GM12878 (cell line): ENCODE data around the gene SVIP. TPM values are rescaled to one million over a fixed set of nuclear protein-coding genes. Genes with fewer than 3 reads are reported as not detected.

ENCODE experiments used
- ATAC-seq: fragments of 200-7000 bp; cut with Tn5 transposase; 3 replicates; pipeline ENCODE4 v1.9.1; 2020; ENCODE audit warnings: mild to moderate bottlenecking, moderate library complexity
- BruUV-seq: library from RNA; stranded (reverse); fragments of 400-500 nt; replicated peaks from 2 replicates; lab custom pipeline; 2021; lab: Mats Ljungman, UMichigan
- CTCF ChIA-PET: fragments of 300-600 bp; sonication (Branson Sonifier 250); formaldehyde crosslinking; extraction: SDS; loops from one replicate; lab custom pipeline; 2021; ENCODE audit warnings: inconsistent platforms; lab: Yijun Ruan, JAX
- POLR2A ChIA-PET: fragments of 350-600 bp; formaldehyde crosslinking; extraction: SDS; loops from one replicate; lab custom pipeline; 2021; ENCODE audit warnings: inconsistent platforms; lab: Charles Lee
- RAD21 ChIA-PET: fragments of 300-600 bp; sonication (Branson Sonifier 250); formaldehyde crosslinking; loops from one replicate; lab custom pipeline; 2023; ENCODE audit warnings: antibody characterized with exemption; ENCODE audit not compliant: unreplicated experiment; lab: Charles Lee
- SMC1A ChIA-PET: fragments of 300-600 bp; sonication (Branson Sonifier 250); formaldehyde crosslinking; loops from one replicate; lab custom pipeline; 2023; ENCODE audit not compliant: unreplicated experiment, uncharacterized antibody; lab: Charles Lee
- DNase-seq: peaks from one replicate; pipeline ENCODE4 v3.0.0-alpha.2; 2011; ENCODE audit warnings: low read depth, low spot score
- FAIRE-seq: peaks from 3 replicates; lab custom pipeline; 2011; peaks lifted over from hg19 to GRCh38; lab: Jason Lieb, UNC
- H2AFZ ChIP-seq: 2 replicates; pipeline ENCODE4 v1.6.0; 2011; ENCODE audit warnings: low read depth, low read length, control low read depth; ENCODE audit not compliant: control insufficient read depth
- H3K27ac ChIP-seq: 2 replicates; pipeline ENCODE4 v1.5.1; 2011; ENCODE audit warnings: control low read depth; ENCODE audit not compliant: control insufficient read depth, insufficient read depth
- H3K27me3 ChIP-seq, 2 experiments: replicated peaks in 1 of 2; 2 replicates each; pipeline versions ENCODE4 v1.6.0 to v1.6.1; 2011; ENCODE audit warnings: low read length in 1 of 2; ENCODE audit not compliant: control insufficient read depth in 2 of 2, insufficient read depth in 2 of 2
- H3K36me3 ChIP-seq, 2 experiments: 2 replicates each; pipeline ENCODE4 v1.5.1; 2011; ENCODE audit warnings: low read length in 1 of 2; ENCODE audit not compliant: control insufficient read depth in 2 of 2, insufficient read depth in 2 of 2
- H3K4me1 ChIP-seq: 2 replicates; pipeline ENCODE4 v1.6.1; 2011; ENCODE audit warnings: mild to moderate bottlenecking, low read length, moderate library complexity, mixed read lengths; ENCODE audit not compliant: control insufficient read depth, insufficient read depth
- H3K4me2 ChIP-seq: 2 replicates; pipeline ENCODE4 v1.6.0; 2011; ENCODE audit warnings: control low read depth; ENCODE audit not compliant: control insufficient read depth, insufficient read depth
- H3K4me3 ChIP-seq: fragments of 200-600 bp; sonication (generic); 2 replicates; pipeline ENCODE4 v1.5.1; 2016
- H3K79me2 ChIP-seq: 2 replicates; pipeline ENCODE4 v1.6.0; 2011; ENCODE audit warnings: low read length; ENCODE audit not compliant: control insufficient read depth, insufficient read depth
- H3K9ac ChIP-seq: 2 replicates; pipeline ENCODE4 v1.8.0; 2011; ENCODE audit warnings: low read length, control low read depth, mixed read lengths; ENCODE audit not compliant: control insufficient read depth, insufficient read depth
- H3K9me3 ChIP-seq: replicated peaks from 3 replicates; pipeline ENCODE4 v1.5.1; 2011; ENCODE audit warnings: mild to moderate bottlenecking, low read length; ENCODE audit not compliant: control insufficient read depth, insufficient read depth
- H4K20me1 ChIP-seq: 2 replicates; pipeline ENCODE4 v1.6.0; 2011; ENCODE audit not compliant: control insufficient read depth, insufficient read depth
- CBX3 ChIP-seq: fragments of 200-600 bp; sonication (generic); IDR thresholded peaks from 2 replicates; pipeline ENCODE4 v1.6.1; 2016; ENCODE audit warnings: low read depth, borderline replicate concordance
- EED ChIP-seq: sonication (generic); IDR thresholded peaks from 2 replicates; pipeline ENCODE4 v1.6.1; 2016; ENCODE audit warnings: antibody characterized with exemption, low read depth
- GABPA ChIP-seq: IDR thresholded peaks from 2 replicates; pipeline ENCODE4 v1.6.1; 2014; ENCODE audit warnings: antibody characterized with exemption, low read depth, mild to moderate bottlenecking, inconsistent platforms
- HCFC1 ChIP-seq: fragments of 150-350 bp; IDR thresholded peaks from 2 replicates; pipeline ENCODE4 v1.6.1; 2014; ENCODE audit warnings: low read length
- NFYA ChIP-seq: IDR thresholded peaks from 2 replicates; pipeline ENCODE4 v1.6.1; 2011; ENCODE audit warnings: low read depth, mild to moderate bottlenecking, low read length, improper control_type of control experiment, borderline replicate concordance
- NR2F1 ChIP-seq: fragments of 450-650 bp; conservative IDR thresholded peaks from 2 replicates; pipeline ENCODE4 v1.6.1; 2017; ENCODE audit warnings: mild to moderate bottlenecking
- POLR2AphosphoS2 ChIP-seq: IDR thresholded peaks from 2 replicates; pipeline ENCODE4 v1.6.1; 2011; ENCODE audit warnings: low read depth, mild to moderate bottlenecking, low read length, improper control_type of control experiment, moderate library complexity
- SMAD5 ChIP-seq: IDR thresholded peaks from 2 replicates; pipeline ENCODE4 v1.6.1; 2016; ENCODE audit warnings: antibody characterized with exemption, low read depth
- SPI1 ChIP-seq: IDR thresholded peaks from 2 replicates; pipeline ENCODE4 v1.6.1; 2011; ENCODE audit warnings: low read depth, mild to moderate bottlenecking, low read length, moderate library complexity, borderline replicate concordance; ENCODE audit not compliant: insufficient read depth
- TCF7 ChIP-seq: IDR thresholded peaks from 2 replicates; pipeline ENCODE4 v1.6.1; 2014; ENCODE audit warnings: antibody characterized with exemption, borderline replicate concordance
- ZNF207 ChIP-seq: fragments of 450-650 bp; IDR thresholded peaks from 2 replicates; pipeline ENCODE4 v1.6.1; 2014; ENCODE audit warnings: antibody characterized with exemption, mild to moderate bottlenecking, borderline replicate concordance
- WGBS: methylation state at CpG from one replicate; pipeline ENCODE4 v1.1.6; 2016; ENCODE audit warnings: low lambda C conversion rate; ENCODE audit not compliant: insufficient replicate concordance, insufficient coverage; ENCODE audit errors: missing lambda C conversion rate; 5-methylcytosine and 5-hydroxymethylcytosine counted together
- in situ Hi-C: fragments of 300-500 bp; cut with MboI; formaldehyde crosslinking; loops from 9 replicates; pipeline ENCODE4 v1.14.3; 2018; ENCODE audit warnings: mixed read lengths
- intact Hi-C: fragments of 100-400 bp; cut with micrococcal nuclease; formaldehyde crosslinking; loops from one replicate; pipeline ENCODE4 v1.14.2; 2022; ENCODE audit not compliant: unreplicated experiment
- polyA plus RNA-seq, 11 experiments: library from polyadenylated mRNA; depleted of rRNA in 4 of 11; unstranded in 6 of 11; stranded (reverse) in 5 of 11; fragments of >200 nt; fragmentation: Nextera tagmentation in 4 of 11; fragmentation: Illumina TruSeq in 1 of 11; extraction: Ambion mirVana in 4 of 11; extraction: Trizol in 1 of 11; gene quantifications; 1 replicate in 1 of 11; 2 replicates in 10 of 11; pipeline versions ENCODE4 v1.2.1 to v1.2.3, GENCODE V29; 2011 to 2016; ENCODE audit warnings: inconsistent platforms in 2 of 11, missing spikeins in 2 of 11, low read depth in 1 of 11
- total RNA-seq, 4 experiments: library from RNA; depleted of rRNA in 3 of 4; stranded (reverse); fragments of >200 nt in 3 of 4; fragmentation: Illumina TruSeq in 1 of 4; extraction: Trizol in 1 of 4; gene quantifications; 2 replicates each; pipeline versions ENCODE4 v1.2.1 to v1.2.3, GENCODE V29; 2013 to 2021
- TF ChIP-seq, protein P1 (sequence below): fragments of 450-650 bp; IDR thresholded peaks from 2 replicates; pipeline ENCODE4 v1.6.1; 2018; ENCODE audit warnings: borderline replicate concordance, mild to moderate bottlenecking; ENCODE audit not compliant: partially characterized antibody
- TF ChIP-seq, protein P2 (sequence below): IDR thresholded peaks from 2 replicates; pipeline ENCODE4 v1.6.1; 2012; ENCODE audit warnings: low read length, inconsistent platforms
- TF ChIP-seq, protein P3 (sequence below): fragments of 450-650 bp; IDR thresholded peaks from 2 replicates; pipeline ENCODE4 v1.6.1; 2018; ENCODE audit warnings: mild to moderate bottlenecking, low read depth, moderate library complexity; ENCODE audit not compliant: partially characterized antibody

SVIP gene
- total and polyA plus RNA-seq, 10 of the 15 experiments (the other 5 are each of a cell fraction or from before 2014, with no cell fraction given), result 17.8 to 78.0 (median 55.4) TPM

- H3K9me3 ChIP-seq, result 0 out of 3 replicates have a peak, but pooled peaks cover 1% of the 10 kb centered on the region
- H3K4me1 ChIP-seq, result peaks cover 11% of the 10 kb centered on the region
- peak overlapping the region; percentile 67 for H2AFZ ChIP-seq
- BruUV-seq, result no TSS peak
- 4% methylated on average over 3 of the region's 3 CpGs for WGBS
- peak overlapping the region; percentile 55 for H3K4me2 ChIP-seq
- H3K9ac ChIP-seq, result no peak overlapping the region
- peak; percentile 52 for FAIRE-seq
- no peak overlapping the region for H3K27ac ChIP-seq
- in situ Hi-C loops, result loop anchor here (5.0 to 10.0 kb wide), 2 partner anchors 106 to 444 kb away; partner anchors contain the start of gene SLC17A6
- H3K79me2 ChIP-seq, result no peaks in the 10 kb centered on the region
- H3K27me3 ChIP-seq, result no peaks in the 10 kb centered on the region
- H3K36me3 ChIP-seq, result no peaks in the 10 kb centered on the region
- POLR2A ChIA-PET, result interaction anchor here (1.0 to 2.5 kb wide), 10 partner anchors 9 to 124 kb away, joined by 3 to 15 read pairs (median 5); partner anchors contain the start of gene GAS2
- no peak for DNase-seq
- H4K20me1 ChIP-seq, result no peaks in the 10 kb centered on the region
- CTCF ChIA-PET, result interaction anchor here (0.5 to 5.7 kb wide), 8 partner anchors 9 to 292 kb away, joined by 3 to 83 read pairs (median 5); partner anchors contain the start of gene SVIP
- intact Hi-C loops, result loop anchor here (5.0 to 10.0 kb wide), 2 partner anchors 229 to 586 kb away; partner anchors contain the start of gene ANO5
- RAD21 ChIA-PET, result interaction anchor here (0.8 to 7.8 kb wide), 9 partner anchors 48 to 124 kb away, joined by 3 to 81 read pairs (median 6); partner anchors contain the start of gene SVIP
- H3K4me3 ChIP-seq, result no peak overlapping the region
- SMC1A ChIA-PET, result interaction anchor here (0.7 to 14.6 kb wide), 19 partner anchors 10 to 157 kb away, joined by 3 to 251 read pairs (median 5); partner anchors contain the start of gene SVIP
- ATAC-seq, result peak; percentile 81
- no peak for TF ChIP-seq CBX3
- TF ChIP-seq ZNF207, result no peak
- TF ChIP-seq, protein P1, sequence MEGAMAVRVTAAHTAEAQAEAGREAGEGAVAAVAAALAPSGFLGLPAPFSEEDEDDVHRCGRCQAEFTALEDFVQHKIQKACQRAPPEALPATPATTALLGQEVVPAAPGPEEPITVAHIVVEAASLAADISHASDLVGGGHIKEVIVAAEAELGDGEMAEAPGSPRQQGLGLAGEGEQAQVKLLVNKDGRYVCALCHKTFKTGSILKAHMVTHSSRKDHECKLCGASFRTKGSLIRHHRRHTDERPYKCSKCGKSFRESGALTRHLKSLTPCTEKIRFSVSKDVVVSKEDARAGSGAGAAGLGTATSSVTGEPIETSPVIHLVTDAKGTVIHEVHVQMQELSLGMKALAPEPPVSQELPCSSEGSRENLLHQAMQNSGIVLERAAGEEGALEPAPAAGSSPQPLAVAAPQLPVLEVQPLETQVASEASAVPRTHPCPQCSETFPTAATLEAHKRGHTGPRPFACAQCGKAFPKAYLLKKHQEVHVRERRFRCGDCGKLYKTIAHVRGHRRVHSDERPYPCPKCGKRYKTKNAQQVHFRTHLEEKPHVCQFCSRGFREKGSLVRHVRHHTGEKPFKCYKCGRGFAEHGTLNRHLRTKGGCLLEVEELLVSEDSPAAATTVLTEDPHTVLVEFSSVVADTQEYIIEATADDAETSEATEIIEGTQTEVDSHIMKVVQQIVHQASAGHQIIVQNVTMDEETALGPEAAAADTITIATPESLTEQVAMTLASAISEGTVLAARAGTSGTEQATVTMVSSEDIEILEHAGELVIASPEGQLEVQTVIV, result peak; percentile 38
- TF ChIP-seq SMAD5, result no peak
- TF ChIP-seq SPI1, result no peak
- TF ChIP-seq GABPA, result 0 out of 2 replicates have a peak, but pooled peaks have one; percentile 51
- no peak for TF ChIP-seq NFYA
- TF ChIP-seq TCF7, result no peak
- TF ChIP-seq, protein P2, sequence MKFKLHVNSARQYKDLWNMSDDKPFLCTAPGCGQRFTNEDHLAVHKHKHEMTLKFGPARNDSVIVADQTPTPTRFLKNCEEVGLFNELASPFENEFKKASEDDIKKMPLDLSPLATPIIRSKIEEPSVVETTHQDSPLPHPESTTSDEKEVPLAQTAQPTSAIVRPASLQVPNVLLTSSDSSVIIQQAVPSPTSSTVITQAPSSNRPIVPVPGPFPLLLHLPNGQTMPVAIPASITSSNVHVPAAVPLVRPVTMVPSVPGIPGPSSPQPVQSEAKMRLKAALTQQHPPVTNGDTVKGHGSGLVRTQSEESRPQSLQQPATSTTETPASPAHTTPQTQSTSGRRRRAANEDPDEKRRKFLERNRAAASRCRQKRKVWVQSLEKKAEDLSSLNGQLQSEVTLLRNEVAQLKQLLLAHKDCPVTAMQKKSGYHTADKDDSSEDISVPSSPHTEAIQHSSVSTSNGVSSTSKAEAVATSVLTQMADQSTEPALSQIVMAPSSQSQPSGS, result no peak
- TF ChIP-seq, protein P3, sequence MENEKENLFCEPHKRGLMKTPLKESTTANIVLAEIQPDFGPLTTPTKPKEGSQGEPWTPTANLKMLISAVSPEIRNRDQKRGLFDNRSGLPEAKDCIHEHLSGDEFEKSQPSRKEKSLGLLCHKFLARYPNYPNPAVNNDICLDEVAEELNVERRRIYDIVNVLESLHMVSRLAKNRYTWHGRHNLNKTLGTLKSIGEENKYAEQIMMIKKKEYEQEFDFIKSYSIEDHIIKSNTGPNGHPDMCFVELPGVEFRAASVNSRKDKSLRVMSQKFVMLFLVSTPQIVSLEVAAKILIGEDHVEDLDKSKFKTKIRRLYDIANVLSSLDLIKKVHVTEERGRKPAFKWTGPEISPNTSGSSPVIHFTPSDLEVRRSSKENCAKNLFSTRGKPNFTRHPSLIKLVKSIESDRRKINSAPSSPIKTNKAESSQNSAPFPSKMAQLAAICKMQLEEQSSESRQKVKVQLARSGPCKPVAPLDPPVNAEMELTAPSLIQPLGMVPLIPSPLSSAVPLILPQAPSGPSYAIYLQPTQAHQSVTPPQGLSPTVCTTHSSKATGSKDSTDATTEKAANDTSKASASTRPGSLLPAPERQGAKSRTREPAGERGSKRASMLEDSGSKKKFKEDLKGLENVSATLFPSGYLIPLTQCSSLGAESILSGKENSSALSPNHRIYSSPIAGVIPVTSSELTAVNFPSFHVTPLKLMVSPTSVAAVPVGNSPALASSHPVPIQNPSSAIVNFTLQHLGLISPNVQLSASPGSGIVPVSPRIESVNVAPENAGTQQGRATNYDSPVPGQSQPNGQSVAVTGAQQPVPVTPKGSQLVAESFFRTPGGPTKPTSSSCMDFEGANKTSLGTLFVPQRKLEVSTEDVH, result no peak
- TF ChIP-seq NR2F1, result peak; percentile 55
- TF ChIP-seq EED, result no peak
- TF ChIP-seq POLR2AphosphoS2, result no peak
- no peak for TF ChIP-seq HCFC1
These were observed 48.5 kb downstream of the SVIP start for GRCh38 chr11:22780952-22781593.
